Measurements from ENCODE around the gene LPCAT1.
"Not testable (repeated sequence)": the region's sequence is repeated elsewhere in the genome, so short reads cannot be mapped to it uniquely, and the experiment has no call there.

The LPCAT1 gene

GRCh38 chr5:1542781-1543180 lies 19.0 kb upstream of the LPCAT1 start:
- no peak overlapping the region for H3K4me3 ChIP-seq (ENCODE audit: low read depth, low read length)
- no peak for TF ChIP-seq CTCF (IDR thresholded peaks at IDR 0.05; ENCODE audit: low read depth, low read length)

GRCh38 chr5:1541702-1542400 lies 18.1 kb upstream of the LPCAT1 start:
- H3K4me3 ChIP-seq (ENCODE audit: low read depth, low read length), result no peak overlapping the region
- no peak for TF ChIP-seq CTCF (IDR thresholded peaks at IDR 0.05; ENCODE audit: low read depth, low read length)

- no peak overlapping the region for H3K4me3 ChIP-seq (ENCODE audit: low read depth, low read length)
- TF ChIP-seq CTCF (IDR thresholded peaks at IDR 0.05; ENCODE audit: low read depth, low read length), result no peak
Observed at GRCh38 chr5:1540831-1541701, 17.3 kb upstream of the LPCAT1 start.

- H3K4me3 ChIP-seq (ENCODE audit: low read depth, low read length), result no peak overlapping the region
- TF ChIP-seq CTCF (IDR thresholded peaks at IDR 0.05; ENCODE audit: low read depth, low read length), result no peak
Observed at GRCh38 chr5:1540166-1540565, 16.4 kb upstream of the LPCAT1 start.

- H3K4me3 ChIP-seq (ENCODE audit: low read depth, low read length), result not testable (repeated sequence)
Observed at GRCh38 chr5:1539393-1540161, 15.8 kb upstream of the LPCAT1 start.

- TF ChIP-seq CTCF (IDR thresholded peaks at IDR 0.05; ENCODE audit: low read depth, low read length), result no peak
- no peak overlapping the region for H3K4me3 ChIP-seq (ENCODE audit: low read depth, low read length)
Observed at GRCh38 chr5:1538741-1539392, 15.1 kb upstream of the LPCAT1 start.

GRCh38 chr5:1538276-1538675 lies 14.5 kb upstream of the LPCAT1 start:
- no peak for TF ChIP-seq CTCF (IDR thresholded peaks at IDR 0.05; ENCODE audit: low read depth, low read length)
- H3K4me3 ChIP-seq (ENCODE audit: low read depth, low read length), result no peak overlapping the region

Data from WI38 (cell line).